AG09309 (cell line): Measurements from ENCODE around the gene EXOC4.

ENCODE experiments used
- DNase-seq: peaks from one replicate; pipeline ENCODE4 v3.0.0-alpha.2; 2010; ENCODE audit warnings: low read depth
- H3K4me3 ChIP-seq: 2 replicates; pipeline ENCODE4 v1.5.1; 2011; ENCODE audit warnings: mild to moderate bottlenecking, low read depth, low read length, moderate library complexity; ENCODE audit not compliant: control insufficient read depth
- CTCF ChIP-seq: IDR thresholded peaks from 2 replicates; pipeline ENCODE4 v1.5.1; 2011; ENCODE audit warnings: mild to moderate bottlenecking, low read depth, low read length, inconsistent platforms; ENCODE audit not compliant: insufficient read depth, control insufficient read depth; ENCODE audit errors: missing control alignments

Gene EXOC4

GRCh38 chr7:133780912-133781311, 528.0 kb downstream of the EXOC4 start:
- no peak for TF ChIP-seq CTCF
- no peak overlapping the region for H3K4me3 ChIP-seq
- DNase-seq: no peak

- H3K4me3 ChIP-seq: no peak overlapping the region
- no peak for TF ChIP-seq CTCF
- DNase-seq: no peak
Observed at GRCh38 chr7:133781486-133782090, 528.7 kb downstream of the EXOC4 start.

GRCh38 chr7:133782470-133782869, 529.6 kb downstream of the EXOC4 start:
- H3K4me3 ChIP-seq: no peak overlapping the region
- no peak for TF ChIP-seq CTCF
- DNase-seq: no peak

GRCh38 chr7:133783276-133783675, 530.4 kb downstream of the EXOC4 start:
- TF ChIP-seq CTCF: no peak
- no peak for DNase-seq
- no peak overlapping the region for H3K4me3 ChIP-seq

GRCh38 chr7:133784486-133785001, 531.7 kb downstream of the EXOC4 start:
- DNase-seq: no peak
- H3K4me3 ChIP-seq: no peak overlapping the region
- TF ChIP-seq CTCF: no peak

DNA sequence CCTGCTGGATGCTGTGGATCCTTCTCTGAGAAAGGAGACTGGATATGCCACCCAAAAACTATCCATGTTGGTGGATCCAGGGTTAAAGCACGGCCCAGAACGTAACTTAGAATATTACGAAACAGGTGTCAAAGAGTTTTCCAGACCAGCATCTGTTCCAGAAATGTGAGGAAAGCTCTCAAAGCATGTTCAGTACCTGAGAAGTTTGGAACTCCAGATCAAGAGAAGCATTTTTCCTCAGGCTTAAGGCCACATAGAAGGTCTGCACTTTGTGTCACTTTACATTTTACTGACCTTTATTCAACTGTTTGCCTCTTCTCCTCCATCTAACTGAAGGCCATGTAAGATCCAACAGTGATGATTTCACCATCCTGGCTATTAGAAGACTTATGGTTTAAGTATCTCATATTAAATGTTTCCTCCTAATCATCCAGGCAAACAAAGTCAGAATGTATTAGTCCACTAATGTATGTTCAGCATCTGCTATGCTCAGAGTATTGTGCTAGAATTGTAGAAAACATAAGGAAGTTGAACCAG, 533.6 kb downstream of the EXOC4 start:
- TF ChIP-seq CTCF: no peak
- H3K4me3 ChIP-seq: no peak overlapping the region
- DNase-seq: no peak
